HS-27A (cell line): ENCODE data around the gene SERPINB12.

Experiments
- DNase-seq: peaks from one replicate; pipeline ENCODE4 v3.0.0-alpha.2; 2012; ENCODE audit warnings: low read depth, missing footprints

SERPINB12 gene

DNA sequence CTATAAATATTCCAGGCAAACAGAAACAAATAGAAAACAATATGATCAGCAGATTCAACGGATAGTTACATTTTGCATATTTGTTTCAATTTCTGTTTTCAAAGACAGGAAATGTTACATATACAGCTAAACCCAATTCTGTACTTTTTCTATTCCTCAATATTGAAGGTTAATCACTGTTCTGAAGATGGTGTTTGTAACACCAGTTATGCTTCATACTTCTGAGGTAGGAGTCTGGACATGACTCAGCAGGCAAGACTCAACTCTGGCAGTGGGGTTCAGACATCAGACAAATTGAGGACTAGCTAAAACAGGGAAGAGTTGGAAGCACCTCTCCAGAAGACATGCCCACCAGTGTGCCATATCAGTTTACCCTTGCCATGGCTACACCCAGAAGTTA, 61.6 kb downstream of the SERPINB12 start:
- DNase-seq, result no peak

DNA sequence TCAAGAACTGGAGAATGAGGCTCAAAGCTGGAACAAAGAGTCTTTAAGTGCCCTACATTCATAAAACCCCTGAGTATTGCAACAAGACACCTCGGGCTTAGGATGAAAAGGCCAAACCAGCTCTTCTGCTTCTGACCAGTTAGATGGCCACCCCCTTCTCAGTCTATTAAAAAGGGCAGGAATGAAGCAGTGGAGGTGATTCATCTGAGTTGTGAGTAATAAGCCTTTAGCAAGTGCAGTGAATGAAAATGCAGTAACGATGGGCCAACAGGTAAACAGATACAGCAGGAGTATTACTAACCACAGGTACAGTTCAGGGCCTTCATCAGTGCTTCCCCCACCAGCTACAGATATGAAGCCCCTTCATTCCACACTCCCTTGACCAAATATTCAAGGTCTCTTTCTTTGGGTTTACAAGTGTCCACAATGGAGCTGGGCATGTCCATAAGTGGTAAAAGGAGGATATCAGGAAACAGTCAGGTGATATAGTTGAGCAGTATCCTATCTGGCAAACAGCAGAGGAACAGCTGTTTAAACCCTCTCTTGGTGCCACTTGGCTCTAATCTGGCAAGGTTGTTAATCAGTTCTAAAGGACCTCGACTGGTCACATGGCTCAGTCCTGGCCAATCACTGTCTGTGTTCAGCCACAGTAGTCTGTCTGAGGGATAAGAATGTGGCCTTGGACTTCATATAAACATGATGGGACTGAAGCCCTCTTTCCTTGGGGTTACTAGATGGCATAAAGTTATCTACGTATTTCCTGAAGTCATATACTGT, 62.8 kb downstream of the SERPINB12 start:
- DNase-seq, result no peak

DNA sequence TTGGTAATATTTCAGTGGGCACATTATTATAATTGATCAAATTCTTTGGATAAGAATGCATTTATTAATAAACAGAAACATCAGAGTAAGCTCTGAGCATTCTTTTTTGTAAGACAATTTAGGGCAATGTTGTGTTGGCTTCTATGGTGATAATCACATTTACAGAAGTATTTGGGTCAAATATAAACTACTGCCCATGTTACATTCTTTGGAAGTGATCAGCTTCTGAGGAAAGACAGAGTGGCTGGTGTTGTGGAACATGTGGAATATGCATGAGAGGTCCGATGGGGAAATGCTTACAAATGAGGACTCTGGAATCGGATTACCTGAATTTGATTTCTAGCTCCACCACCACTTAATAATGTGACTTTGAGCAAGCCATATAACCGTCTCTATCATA, 64.4 kb downstream of the SERPINB12 start:
- no peak for DNase-seq

DNA sequence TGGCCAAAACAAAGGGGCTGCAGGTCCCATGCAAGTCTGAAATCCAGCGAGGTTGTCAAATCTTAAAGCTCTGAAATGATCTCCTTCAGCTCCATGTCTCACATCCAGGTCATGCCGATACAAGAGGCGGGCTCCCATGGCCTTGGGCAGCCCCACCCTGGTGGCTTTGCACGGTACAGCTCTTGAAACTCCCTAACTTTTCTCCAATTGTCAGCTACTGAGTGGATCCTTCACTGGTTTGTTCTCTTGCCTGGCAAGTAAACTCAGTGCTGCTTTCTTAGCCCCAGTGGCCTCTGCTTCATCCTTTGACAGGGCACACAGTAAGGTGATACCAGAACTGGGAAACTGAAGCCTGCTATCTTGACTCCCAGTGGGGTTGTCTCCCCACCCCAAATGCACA, 71.3 kb downstream of the SERPINB12 start:
- DNase-seq, result no peak

DNA sequence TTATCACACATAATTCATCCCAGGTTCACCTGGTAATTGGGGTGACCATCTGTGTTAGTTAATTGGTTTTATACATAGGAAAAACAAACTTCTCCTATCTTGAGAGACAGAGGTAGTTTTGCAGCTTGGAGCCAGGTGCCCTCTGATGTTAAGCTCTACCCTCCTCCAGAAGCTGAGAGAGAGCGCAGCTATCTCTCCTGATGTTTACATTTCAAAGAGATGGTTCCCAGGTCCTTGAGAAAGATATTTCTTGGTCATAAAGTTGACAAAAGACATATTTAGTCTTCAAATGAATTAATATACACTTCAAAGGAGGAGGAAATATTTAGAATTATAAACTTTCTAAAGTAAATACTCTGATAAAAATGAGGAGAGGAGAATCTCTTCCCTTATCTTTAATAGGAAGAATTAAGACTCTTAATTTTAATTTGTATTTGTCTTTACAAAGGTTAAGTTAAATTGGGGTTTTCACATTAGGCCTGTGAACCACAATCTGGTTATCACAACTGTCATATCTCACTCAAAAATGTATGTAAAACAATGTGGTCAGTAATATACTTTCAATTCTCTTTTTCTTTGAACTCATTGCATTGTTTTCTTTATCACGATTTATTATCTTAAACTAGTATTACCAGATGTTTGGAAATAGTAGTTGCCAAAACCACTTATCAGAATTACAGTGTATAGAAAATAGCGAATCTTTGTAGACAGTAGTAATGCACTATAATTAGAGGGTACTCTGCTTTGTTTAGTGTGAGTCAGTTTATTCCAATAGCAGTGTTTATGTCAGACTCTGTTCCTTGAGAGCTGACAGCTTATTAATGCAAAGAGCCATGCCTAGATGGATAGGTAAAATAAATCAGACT, 75.1 kb downstream of the SERPINB12 start:
- DNase-seq, result no peak

DNA sequence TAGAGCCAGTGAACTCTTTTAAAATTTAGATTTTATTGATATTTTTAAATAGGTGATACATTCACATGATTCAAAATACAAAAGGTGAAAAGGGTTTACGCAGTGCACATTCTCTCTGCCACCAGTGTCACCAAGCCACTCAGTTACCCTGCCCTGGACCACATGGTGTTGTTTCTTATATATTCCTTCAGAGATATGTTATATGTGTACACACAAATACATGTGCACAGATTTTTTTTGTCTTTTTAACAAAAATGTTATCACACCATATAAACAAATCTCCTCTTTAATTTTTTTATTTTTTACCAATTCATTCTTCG, 75.7 kb downstream of the SERPINB12 start:
- no peak for DNase-seq
